GM04504 (cell line): Measurements from ENCODE around the gene EXTL1.

Experiments used
- DNase-seq: peaks from one replicate; pipeline ENCODE4 v3.0.0-alpha.2; 2012; ENCODE audit warnings: low read depth

EXTL1 gene

DNA sequence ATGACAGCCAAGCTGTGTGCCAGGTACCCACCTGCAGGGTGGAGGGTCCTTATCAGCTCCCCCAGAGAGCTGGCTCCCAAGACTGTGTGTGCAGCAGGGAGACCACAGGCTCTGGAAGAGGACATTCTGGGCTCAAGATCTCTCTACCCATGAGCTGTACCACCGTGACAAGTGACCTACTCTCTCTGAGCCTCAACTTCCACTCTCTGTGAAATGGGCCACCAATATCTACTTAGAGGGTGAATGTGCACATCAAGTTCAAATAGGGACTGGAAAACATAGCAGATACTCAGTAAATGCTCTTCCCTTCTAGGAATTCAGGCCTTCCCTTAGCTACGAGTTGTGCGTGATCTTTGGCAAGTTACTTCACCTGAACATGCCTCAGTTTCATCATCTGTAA, 22.8 kb downstream of the EXTL1 start:
- DNase-seq = no peak

DNA sequence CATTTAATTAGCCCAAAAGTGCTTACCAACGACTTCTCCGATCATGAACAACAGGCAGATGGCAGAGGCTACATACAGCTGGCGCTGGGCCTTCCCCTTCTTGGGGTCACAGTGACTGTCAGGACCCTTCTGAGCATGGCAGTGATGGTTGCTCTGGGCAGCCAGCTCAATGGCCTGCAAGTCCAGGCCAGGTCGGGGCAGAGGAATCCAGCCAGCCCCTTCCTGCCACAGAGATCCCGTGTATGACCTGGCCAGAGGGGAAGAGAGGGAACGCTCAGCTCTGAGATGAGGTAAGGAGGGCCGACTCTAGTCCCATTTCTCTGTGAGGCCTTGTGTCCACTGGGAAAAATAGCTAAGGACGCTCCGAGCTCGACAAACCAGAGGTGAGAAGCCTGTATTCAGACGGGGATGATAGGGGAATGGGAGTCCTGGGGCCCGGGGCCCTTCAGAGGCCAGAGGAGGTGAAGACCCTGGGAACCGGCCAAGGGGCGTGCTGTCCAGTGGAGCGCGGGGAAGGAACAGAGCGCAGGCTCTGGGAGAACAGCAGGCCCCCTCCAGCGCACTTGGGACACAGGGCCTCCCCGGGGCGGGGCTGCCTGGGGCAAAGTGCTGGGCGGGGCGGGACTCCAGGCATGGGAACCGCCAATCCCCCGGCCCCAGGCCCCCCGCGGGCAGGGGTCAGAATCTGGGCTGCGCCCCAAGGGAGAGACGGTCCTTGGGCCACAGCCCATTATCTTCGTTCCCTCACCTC, 23.6 kb downstream of the EXTL1 start:
- DNase-seq = no peak

DNA sequence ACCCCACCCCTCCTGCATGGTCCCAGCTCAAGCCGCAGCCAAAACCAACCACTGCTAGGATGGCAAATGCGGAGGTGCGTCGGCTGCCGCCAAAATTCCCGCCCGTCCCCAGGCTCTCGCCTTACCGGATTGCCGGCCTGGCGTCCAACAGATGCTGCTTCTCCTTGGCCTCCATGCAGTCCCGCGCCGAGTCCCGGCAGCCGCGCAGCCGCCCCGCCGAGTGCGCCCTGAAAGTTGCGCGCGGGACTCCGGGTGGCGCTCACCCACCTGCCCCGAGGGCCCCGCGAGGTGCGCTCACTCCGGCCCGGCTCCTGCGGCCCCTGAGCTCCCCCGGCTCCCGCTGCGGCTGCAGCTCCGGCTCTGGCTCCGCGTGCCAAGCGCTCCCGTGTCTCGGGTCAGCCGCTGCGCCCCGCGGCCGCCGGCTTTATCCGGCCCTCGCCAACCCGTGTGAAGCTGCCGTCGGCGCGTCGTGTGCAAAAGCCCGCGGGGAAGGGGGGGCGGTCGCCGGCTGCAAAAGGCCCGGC, 24.2 kb downstream of the EXTL1 start, which contains the start of gene SLC30A2:
SLC30A2 (minus strand) TSS at position 397 of the 524 bp plus-strand sequence; CDS start at position 175, 222 bp downstream.
- no peak for DNase-seq

DNA sequence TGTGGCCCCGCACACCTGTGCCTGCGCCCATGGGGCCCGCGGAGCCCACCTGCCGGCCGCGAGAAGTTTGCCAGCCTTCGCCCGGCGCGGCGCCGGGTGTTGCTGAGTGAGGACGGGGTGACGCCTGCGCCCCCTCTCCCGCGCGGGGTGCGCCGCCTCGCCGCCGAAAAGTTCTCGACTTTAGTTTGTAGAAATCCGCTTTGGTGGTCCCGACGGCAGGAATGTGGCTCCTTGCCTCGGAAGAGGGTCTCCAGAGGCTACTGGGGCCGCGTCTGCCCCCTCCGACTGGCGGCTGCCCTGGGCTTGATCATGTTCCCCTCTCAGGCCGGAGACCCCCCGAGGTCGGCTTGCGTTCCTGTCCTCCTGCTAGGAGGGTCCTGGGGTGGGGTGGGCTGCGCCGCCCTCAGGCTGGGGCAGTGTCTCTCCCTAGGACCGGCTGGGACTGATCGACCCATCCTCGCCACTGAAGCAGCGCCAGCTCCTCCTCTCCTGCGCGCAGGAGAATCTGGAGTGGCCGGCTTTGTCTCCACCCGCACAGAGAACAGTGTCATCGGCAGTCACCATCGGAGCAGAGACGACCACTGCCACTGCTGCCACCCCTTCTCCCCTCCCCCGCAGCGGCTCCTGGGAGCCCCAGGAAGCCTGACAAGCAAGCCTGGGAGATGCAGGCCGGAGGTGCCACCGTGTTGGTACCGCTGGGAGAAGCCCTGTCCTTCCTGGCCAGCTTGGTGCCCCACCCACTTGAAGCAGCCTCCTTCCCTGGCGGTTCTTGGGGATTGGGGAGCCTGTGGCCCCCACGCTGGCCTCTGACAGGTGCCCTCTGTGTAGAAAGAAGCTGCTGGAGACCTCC, 24.9 kb downstream of the EXTL1 start:
- DNase-seq = no peak

DNA sequence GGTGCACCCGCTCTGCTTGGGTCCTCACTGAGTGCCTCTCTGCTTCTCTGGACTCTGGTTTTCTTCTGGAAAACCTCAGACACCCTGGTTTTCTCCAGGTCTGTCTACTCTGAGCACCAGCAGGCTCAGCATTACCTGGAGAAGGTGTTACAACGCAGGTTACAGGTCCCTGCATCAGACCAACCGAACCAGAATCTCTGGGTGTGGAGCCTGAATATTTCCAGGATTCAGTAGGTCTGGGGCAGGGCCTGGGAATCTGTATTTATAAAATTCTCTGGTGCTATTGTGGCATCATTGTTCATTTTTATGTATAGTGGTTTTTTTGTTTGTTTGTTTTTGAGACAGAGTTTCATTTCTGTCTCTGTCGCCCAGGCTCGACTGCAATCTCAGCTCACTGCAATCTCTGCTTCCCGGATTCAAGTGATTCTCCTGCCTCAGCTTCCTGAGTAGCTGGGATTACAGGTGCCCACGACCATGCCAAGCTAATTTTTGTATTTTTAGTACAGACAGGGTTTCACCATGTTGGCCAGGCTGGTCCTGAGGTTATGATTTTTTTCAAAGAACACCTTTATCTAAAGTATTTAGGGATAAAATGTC, 25.8 kb downstream of the EXTL1 start:
- no peak for DNase-seq

DNA sequence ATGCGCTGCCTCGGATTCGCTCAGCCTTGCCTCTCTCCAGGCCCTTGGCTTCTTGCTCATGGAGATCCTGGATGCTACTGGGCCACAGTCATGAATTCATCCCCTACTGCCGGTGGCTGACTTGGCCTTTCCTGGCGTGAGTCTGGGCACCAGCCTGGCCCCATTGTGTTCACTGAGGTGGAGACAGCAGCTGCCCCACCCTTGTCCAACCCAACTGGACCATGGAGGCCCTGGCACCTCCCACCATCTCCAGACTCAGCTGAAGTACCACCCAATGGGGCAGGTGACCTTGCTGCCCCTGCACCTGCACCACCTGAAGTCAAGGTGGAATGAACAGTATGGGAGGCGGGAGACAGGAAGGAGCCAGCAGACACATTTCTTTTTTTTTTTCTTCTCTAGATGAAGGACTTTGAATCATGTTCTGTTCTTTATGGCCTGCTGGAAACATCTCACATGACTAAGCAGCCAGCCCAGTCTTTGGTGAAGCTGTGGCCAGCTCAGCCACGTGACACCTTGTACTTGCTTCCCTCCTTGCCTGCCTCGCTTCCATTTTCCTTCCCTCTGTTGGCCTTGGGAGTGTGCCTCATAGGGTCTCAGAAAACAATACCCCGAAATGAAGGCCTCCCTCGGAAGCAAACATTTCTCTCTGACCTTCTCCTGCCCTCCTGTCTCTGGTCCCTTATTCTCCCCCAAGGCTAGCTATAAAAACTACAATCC, 28.1 kb downstream of the EXTL1 start:
- no peak for DNase-seq

DNA sequence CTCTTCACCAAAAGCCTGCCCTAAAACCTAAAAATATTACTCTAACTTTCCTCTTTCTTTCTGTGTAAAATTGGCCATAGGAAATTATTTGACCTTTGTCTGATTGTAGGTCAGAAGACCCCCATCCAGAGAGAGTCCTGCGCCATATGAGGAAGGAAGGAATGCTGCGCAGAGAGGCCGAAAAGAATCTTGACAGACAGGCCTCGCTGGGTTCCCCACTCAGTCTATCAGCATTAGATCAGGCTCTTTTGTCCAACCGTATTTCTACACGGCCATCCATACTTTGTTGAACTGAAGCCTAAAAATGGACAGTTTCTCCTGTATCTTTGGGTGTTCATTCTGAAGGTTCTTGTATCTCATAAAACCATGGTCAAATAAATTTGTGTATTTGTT, 28.7 kb downstream of the EXTL1 start:
- DNase-seq = no peak

DNA sequence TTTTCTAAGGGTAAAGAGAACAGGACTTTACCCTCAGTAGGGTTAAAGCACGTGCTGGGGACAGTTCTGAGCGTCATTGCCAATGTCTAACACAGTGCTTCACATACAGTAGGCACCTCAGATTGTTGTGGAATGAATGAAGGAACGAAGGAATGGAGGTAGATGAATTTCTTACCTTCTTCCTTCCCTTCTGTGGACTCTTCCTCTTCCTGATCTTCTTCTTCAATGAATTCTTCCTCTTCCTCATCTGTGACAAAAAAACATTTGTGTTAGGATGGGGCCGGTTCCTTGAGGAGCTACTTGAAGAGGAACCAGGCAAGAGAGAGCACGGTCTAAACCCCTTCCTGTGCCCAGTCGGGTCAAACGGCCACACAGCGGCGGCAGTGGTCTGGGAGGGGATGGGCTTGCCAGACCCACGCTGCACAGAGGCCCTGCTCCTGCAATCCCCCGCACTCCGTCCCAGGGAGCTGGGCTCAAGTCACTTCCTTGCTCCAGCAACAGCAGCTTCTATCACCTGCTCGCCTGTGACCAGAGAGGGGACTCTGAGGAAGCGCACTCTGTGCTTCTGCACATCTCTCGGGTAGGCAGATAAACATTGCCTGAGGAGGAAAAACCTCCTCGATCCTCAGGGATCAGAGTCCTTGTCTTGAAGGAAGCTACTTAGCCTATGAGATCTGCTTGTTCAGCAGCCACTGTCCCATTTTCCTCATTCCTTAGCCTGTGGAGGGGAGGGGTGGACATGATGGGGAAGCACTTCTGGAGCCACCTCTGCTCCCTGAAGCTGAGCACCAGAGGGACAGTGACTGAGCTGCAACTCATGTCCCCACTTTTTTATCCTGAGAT, 32.4 kb downstream of the EXTL1 start:
- DNase-seq = no peak

DNA sequence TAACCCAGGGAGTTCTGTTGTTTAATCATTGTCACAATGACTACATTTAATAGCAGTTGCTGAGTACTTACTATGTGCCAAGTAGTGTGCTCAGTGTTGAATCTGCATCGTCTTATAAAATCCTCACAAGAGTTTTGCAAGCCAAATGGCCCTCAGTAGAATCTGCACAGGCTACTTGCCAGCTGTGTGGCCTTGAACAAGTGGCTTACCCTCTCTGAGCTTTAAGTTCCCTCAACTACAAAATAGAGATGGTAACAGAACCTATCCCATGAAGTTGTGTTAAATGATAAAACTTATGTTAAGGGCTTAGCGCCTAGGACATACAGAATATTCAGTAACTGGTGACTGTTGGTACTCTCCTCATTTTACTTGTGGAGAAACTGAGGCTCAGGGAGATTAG, 33.5 kb downstream of the EXTL1 start:
- DNase-seq = no peak

DNA sequence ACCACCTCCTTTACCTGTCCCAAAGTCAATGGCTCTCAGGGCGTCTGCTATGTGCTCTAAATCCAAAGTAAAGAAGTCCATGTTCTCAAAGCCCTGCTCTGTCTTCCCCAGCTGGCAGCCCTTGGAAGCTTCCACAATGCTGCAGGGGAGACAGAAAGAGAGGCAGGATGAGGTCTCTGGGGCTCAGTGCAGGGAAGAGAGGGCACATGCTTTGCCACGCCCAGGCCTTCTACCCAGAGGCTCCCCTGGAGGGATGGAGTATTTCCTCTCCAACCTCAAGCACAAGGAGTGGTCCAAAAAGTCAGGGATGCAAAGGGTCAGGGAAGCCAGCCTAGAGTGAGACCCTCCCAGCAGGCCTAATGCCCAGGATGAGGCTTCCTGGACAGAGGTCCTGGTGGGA, 35.6 kb downstream of the EXTL1 start:
- DNase-seq = no peak

DNA sequence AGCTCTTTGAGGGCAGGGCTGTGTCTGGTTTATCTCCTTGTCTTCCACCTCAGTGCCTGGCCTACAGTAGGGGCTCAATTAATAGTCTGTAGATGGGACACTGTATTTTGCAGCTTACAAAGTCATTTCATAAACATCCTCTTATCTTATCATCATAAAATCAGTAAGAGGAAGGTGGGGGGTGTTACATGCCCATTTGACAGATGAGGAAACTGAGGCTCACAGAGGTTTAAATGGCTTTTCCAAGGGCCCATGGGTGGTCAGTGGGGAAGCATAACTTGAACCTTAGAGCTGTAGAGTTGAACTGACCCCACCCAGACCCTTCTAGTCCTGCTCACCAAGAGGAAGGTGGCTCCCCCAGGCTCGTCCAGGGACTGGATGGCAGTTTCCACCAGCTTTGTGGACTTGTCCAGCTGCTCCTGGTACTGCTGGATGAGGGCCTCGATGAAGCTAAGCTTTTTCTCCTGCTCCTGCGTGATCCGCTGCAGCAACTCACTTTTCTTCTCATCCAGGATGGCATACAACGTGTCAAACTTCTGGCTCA, 36.5 kb downstream of the EXTL1 start:
- DNase-seq = no peak

DNA sequence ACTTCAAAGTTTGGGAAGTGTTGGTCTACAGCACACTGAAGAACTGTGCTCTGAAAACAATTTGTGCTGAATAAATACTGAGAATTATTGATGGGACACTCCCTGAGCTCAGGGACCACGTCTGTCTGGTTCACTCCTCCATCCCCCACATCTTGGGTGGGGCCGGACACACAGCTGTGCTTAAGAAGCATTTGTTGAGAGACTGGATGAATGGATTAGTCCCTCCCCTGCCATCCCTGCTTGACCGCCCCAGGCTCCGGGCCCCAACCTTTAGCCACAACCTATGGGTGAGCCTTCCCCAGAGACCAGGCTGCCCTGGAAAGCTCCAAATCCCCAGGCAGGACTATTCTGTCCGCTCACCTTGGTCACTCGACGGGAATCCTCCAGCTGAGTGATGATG, 38.3 kb downstream of the EXTL1 start:
- DNase-seq = no peak

DNA sequence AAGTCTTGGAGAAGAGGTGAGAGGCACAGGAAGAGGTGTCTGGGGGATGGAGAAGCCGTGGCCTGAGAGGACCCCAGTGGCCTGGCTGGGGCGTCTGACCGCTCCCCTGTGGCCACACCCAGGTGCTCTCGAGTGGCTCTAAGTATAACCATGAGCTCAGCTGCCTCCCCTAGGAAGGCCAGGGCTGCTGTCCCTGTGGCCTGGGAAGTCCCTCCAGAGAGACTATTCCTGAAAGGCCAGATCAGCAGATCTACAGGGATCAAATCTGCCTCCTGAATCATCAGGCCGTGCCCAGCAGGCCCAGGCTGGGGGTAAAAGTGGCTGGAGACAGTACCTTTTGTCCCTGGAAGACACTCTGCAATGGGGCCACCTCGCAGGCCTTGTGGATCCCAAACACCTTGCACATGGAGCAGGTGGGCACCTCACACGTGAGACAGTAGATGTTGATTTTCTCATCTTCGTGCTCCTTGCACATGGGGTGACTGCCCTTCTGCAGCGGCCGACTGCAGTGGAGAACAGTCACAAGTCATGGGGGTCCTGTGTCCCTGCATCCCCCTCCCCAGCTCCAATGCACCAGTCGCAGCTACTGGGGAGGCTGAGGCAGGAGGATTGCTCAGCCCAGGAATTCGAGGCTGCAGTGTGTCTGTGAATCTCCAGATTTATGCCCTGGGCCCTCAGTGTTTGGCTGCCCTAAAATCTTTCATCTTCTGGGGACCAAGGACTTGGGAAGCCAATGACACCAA, 39.4 kb downstream of the EXTL1 start:
- DNase-seq = no peak

DNA sequence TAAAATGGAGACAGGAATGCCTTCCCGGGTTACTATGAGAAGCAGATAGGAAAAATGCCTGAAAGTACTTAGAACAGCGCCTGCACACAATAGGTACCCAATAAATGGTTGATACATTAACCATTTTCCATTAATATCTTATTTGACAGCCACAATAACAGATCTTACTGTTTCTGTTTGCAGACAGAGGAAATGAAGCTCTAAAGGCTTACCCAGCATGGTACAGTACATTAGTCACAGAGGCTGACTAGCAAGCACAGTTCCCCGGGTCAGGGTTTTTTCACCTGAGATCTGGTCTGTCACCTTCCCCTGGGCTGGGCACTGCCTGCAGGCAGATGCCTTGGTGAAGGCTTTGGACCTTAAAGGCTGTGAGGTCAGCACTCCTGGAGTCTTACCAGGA, 43.0 kb downstream of the EXTL1 start:
- no peak for DNase-seq

DNA sequence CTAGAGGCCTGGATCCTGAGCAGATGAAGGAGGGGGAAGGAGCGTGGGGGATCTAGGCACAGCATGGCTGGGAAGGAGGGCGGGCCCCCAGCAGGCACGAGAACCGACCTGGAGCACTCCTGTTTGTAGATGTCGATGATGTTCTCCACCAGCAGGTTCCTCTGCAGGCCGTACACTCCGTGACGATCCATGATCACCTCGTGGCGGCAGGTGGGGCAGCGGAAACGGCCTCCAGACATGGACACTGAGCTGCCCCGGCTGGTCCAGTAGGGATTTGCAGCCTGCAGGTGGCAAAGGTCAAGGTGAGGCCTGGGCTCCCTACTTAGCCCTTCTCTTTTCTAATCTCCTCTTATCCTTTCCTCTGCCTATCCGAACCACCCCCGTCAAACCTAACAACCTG, 44.6 kb downstream of the EXTL1 start:
- no peak for DNase-seq

DNA sequence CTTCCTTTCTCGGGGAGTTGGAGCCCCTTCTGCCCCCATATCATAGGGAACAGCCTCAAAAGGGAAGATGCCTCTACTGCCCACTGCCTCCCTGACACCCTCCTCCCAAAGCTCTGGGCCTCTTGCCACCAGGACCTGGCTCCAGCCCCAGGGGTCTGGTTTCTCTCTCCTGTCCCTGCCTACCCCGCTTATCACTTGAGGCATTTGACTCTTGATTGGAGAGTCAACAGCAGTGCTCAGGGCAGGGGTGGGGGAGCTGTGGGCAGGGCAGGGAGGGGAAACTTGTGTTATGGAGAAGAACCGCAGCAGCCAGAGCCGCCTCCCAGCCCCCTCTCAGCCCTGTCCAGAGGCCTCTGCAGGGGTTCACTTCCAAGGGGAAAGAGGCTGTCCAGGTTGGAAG, 45.3 kb downstream of the EXTL1 start:
- DNase-seq = no peak

DNA sequence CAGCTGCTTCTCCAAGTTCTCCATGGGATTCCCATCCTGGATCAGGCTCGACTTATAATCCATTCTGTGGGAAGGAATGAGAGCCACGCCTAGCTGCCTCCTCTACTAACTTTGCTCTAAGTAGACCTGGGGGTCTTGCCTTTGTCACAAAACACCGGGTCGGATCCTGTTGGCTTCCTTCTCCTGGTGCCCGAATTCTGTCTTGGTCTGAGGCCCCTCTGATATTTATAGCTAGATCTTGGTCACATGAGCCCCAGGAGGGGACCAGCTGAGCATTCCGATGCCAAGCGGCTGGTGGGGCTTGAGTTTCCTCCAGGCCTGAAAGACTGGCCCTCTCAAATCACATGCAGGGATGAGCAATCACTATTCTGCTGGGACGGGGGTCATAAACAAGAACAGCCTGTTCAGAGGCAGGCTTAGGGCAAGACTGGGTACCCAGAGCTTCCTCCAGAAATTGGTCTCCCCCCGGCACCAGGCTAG, 45.9 kb downstream of the EXTL1 start, which contains the start of gene TRIM63:
TRIM63 (minus strand) TSS at position 199 of the 480 bp plus-strand sequence; CDS start at position 63, 136 bp downstream.
- no peak for DNase-seq

DNA sequence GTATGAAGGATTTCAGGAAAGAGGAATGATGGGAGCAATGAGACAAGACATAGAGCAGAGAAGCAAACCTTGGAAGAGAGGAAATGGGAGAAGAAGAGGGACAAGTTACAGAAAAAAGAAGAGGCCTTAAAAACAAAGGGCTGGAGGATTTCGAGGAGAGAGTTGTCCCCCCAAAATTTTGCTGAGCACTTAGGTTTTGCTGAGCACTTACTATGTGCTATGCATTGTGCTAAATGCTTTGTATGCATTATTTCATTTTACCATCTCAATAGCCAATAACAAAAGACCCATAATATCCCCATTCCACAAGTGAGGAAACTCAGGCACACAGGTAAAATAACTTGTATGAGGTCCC, 48.3 kb downstream of the EXTL1 start:
- DNase-seq = no peak

DNA sequence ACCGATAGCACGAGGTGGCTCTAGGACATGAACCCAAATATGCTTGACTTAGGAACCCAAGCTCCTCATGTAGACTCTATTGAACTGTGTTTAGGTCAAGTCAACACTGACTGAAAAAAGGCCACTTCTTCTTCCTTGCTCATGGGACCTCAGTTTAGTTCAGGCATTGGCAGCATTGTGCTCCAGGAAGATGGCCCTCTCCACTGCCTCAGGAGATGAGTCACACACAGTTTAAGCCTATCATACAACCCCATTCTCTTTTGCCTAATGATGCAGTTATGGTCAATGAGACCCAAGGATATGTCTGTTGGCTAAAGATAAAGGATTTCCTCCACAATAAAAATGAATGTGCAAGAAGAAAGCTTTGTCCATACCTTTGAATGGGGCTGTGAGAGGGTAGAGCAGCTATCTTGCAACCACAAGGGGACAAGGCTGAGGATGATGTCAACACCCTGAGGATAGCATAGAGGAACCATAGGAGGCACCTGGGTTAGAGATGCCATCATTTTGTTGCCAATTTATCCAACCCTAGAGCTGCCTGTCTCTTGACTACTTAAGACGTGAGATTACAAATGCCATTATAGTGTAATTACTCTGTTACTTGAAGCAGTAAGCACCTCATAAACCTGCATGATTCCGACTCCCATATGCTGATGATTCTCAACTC, 48.9 kb downstream of the EXTL1 start:
- no peak for DNase-seq
